Iris pigment epithelial cell (primary cell): ENCODE measurements around the gene PDK1.
A peak's percentile ranks its signal among the peaks of the same experiment; 100 is the strongest.

Experiments used
- DNase-seq: peaks from one replicate; pipeline ENCODE4 v3.0.0-alpha.2; 2011; ENCODE audit warnings: low read depth

Gene PDK1

GRCh38 chr2:172597176-172597842 lies 41.4 kb downstream of the PDK1 start:
- DNase-seq = peak; percentile 50

DNA sequence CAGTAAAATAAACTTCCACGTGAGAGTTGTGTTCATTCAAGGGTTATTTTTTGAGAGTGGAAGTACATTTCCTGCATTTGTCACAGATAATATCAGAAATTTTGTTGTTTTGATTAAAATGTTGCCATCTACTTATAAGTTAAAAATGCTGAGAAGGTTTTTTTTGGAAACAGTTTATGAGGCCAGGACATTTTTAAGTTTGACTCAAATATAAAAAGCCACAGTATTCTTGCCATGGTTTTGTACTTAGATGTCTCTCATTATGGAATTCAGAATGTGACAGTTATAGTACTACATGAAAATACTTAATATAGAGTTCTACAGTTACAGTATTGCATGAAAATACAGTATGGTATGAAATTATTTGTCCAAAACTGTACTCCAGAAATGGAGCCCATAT lies 44.1 kb downstream of the PDK1 start:
- DNase-seq = no peak

DNA sequence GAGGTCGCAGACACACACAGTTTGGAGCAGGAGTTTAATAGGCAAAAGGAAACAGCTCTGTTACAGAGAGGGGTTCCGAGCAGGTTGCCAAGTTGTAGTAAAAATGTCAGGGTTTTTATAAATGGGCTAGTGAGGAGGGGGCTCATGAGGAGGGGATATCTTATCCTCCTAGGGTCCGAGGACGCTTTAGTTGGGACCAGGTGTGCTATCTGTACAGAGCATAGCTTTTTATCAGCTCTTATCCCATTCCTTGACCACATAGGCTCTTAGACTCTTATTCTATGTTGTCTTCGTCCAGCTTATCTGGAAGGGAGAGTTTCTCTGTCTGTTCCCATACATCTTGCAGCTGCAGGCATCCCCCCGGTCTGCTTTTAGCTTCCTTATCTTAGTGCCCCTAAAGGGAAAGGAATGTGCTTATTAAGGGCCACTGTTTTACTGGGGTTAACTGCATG lies 44.7 kb downstream of the PDK1 start:
- DNase-seq = no peak

- no peak for DNase-seq
These were observed 50.4 kb downstream of the PDK1 start for GRCh38 chr2:172606285-172606684.

DNA sequence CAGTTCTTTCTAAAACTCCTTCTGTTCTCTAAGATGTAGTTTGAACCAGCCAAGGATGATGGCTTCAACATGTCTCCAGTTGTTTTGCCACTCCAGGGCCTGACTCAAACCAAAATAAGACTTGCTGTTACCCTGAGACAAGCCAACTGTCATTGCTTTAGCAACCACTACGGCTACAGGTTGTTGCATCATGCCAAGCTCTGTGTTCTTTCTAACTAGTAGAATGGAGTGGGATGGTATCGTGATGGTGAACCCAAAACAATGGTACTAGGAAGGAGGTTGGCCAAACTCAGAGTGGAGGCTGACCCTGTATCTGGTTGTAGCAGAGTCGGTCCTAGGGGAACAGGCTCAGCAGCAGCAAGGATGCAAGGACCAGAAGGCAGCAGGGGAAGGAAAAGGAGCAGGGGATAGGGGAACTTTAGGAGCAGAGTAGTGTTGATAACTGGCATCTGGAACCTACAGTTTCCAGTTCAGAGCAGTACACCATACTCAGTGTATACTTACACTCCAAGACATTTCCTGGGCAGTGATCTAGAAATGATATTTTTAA lies 51.6 kb downstream of the PDK1 start:
- DNase-seq = no peak

DNA sequence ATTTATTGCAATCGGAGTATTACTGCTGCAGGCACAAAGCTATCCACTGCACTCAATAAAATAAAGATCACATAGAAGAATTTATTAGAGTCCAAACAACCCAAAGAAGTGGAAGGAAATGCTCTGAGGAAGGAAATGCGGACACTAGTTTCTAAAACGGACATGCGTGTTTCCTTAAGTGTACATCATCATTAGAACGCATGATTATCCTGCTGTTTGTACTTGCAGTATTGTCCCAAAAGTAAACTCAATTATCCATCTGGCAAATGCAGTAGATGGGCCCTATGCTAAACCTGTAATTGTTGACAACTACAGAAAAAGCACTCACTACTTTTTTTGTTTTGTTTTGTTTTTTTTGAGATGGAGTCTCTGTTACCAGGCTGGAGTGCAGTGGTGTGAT lies 53.6 kb downstream of the PDK1 start:
- no peak for DNase-seq

- DNase-seq = no peak
These were observed 56.2 kb downstream of the PDK1 start for GRCh38 chr2:172612051-172612450.

GRCh38 chr2:172613040-172613439 lies 57.1 kb downstream of the PDK1 start:
- peak; percentile 52 for DNase-seq

DNA sequence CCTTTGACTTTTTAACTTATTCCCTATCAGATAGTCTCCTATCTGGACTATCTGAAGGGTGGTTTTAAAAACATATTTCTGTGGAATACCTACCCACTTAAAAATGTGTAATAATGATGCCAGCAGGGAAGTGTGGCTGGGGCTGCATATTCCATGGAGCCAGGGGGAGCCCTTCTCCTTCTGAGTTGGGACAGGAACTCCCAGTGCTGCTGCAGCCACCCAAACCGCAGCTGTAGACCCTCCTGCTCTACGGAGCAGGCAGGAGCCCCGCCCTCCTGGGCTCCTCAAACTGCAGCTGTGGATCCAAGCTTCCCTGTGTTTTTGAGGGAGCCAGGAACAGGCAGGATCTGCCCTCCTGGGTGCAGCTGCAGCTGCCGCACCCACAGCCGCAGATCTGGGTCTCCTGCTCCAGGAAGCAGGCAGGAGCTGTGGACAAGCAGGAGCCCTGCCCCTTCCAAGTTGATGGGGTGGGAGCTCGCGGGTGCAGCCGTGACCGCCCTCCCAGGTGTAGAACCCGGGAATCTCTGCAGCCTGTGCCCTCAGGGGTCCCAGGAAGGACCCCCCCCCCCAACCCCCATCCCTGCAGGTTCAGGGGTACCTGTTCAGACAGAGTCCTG lies 57.8 kb downstream of the PDK1 start:
- DNase-seq = no peak

DNA sequence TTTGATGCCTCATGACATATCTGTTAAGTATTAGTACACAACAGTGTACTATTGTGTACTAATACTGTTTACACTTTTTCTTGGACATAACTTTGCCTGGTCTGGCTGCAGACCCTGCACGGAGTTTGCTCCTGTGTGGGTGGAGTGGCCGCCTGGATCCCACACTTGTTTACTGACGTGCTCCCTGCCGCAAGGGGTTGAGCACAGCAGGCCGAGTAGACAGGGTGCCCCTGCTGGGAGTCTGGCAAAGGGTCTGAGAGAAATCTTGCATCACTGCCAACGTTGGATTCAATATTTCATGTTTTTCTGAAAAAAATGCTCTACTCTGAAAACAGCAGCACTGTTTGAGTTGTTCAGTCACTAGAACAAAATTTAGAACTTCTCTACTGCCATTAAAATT lies 59.0 kb downstream of the PDK1 start:
- DNase-seq = peak; percentile 26

- DNase-seq = no peak
These were observed 59.9 kb downstream of the PDK1 start for GRCh38 chr2:172615727-172616261.

DNA sequence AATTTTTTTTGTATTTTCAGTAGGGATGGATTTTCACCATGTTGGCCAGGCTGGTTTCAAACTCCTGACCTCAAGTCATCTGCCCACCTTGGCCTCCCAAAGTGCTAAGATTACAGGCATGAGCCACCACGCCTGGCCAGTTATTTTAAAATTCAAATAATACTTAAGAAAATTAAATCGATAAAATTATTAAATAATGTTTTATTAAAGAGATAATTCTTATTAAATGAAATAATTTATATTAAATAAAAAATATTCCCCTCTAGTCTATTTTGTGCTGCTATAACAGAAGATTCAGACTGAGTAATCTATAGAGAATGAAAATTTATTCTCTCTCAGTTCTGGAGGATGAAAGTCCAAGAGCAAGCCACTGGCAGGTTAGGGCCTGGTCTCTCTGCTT lies 61.2 kb downstream of the PDK1 start:
- no peak for DNase-seq

DNA sequence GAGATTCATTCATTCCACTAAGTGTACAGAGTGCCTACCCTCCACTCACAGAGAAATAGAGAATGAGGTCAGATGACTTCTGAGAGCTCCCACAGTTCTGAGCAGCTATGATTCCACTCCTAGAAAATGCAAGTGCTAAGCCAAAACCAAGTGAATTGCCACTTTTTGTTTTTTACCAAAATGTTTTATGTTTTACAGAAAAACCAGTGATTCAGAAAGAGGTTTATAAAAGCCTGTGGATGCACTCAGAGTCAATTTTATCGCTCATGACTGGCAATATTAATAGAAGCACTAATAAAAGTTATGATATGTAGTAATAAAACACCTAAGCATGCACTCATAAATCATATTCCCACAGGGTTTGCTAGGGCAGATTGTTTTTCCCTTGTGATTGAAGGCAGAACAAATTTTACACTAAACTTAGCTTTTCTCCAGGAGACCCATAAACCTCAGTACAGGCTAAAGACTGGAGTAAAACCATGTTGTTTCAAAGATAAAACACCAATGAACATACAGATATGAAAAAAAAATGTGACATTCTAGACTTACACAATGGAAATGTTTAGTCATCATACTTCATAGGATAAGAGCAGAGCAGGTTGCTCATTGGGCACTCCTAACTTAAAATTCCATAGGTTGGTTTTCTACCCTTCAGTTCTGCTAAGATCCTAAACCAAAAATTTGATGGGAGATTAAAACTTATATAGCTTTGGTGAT lies 67.5 kb downstream of the PDK1 start:
- peak; percentile 85 for DNase-seq

GRCh38 chr2:172624996-172625395 lies 69.1 kb downstream of the PDK1 start:
- DNase-seq = peak; percentile 33

- DNase-seq = no peak
These were observed 71.3 kb downstream of the PDK1 start for GRCh38 chr2:172627181-172627580.

DNA sequence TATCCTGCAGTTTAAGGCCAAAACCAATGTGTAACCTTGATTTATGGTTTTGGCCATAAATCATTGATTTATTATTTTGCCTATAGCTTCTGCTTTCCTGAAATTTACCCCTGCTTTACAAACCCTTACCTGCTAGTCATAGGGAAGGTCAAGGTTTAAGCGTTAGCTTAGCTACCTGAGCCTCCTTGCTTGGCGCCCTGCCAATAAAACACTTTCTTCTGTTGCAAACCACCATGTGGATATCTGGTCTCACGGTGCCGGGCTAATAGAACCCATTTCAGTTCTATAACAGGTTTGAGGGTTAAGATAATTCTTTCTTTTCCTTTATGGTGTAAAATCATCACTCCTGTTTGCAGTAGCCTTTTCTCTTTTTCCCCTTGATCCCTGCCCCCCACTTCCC lies 72.2 kb downstream of the PDK1 start:
- no peak for DNase-seq

- no peak for DNase-seq
These were observed 73.7 kb downstream of the PDK1 start for GRCh38 chr2:172629586-172629985.

GRCh38 chr2:172630181-172630580 lies 74.3 kb downstream of the PDK1 start:
- no peak for DNase-seq

GRCh38 chr2:172634477-172634876 lies 78.6 kb downstream of the PDK1 start:
- DNase-seq = no peak

GRCh38 chr2:172635548-172635947 lies 79.7 kb downstream of the PDK1 start:
- no peak for DNase-seq

GRCh38 chr2:172639256-172639655 lies 83.4 kb downstream of the PDK1 start:
- no peak for DNase-seq

DNA sequence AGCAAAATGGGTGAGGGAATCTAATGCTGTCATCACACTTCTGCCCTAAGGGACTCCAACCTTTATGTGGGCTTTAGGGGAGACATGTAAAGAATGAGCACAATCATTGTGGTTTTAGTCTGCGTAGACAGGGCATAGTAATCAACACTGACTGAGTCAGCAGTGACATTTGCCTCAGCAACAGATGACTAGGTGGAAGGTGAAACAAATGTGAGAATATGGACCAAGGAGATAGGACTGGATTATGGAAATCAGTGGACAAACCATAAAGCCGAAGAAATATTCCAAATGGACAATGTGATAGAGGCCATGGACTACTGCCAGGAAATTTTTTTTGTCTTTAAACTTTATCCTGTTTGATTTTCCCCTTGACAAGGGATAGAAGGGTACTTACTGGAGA lies 83.9 kb downstream of the PDK1 start:
- peak; percentile 95 for DNase-seq

- peak; percentile 41 for DNase-seq
These were observed 84.5 kb downstream of the PDK1 start for GRCh38 chr2:172640389-172640788.
